HepG2 (cell line): Measurements from ENCODE around the gene TBC1D22A. TPM values are rescaled to one million over a fixed set of nuclear protein-coding genes. Genes with fewer than 3 reads are reported as not detected.

Source experiments
- ADNP ChIP-seq: sonication (generic); formaldehyde crosslinking; IDR thresholded peaks from 2 replicates; pipeline ENCODE4 v1.4.0; 2020; ENCODE audit warnings: missing genetic modification reagents
- ATAD3A ChIP-seq: sonication (generic); formaldehyde crosslinking; IDR thresholded peaks from 2 replicates; pipeline ENCODE4 v1.4.0; 2020; ENCODE audit warnings: missing genetic modification reagents
- CSRNP2 ChIP-seq: sonication (generic); formaldehyde crosslinking; conservative IDR thresholded peaks from 2 replicates; pipeline ENCODE4 v1.8.0; 2022; ENCODE audit warnings: low read depth, missing genetic modification reagents
- E2F1 ChIP-seq: sonication (generic); formaldehyde crosslinking; IDR thresholded peaks from 2 replicates; pipeline ENCODE4 v1.5.0; 2020; ENCODE audit warnings: missing genetic modification reagents
- ISX ChIP-seq: sonication (generic); formaldehyde crosslinking; conservative IDR thresholded peaks from 2 replicates; pipeline ENCODE4 v1.5.0; 2020; ENCODE audit warnings: missing genetic modification reagents
- KAT2B ChIP-seq: fragments of 150-350 bp; IDR thresholded peaks from 2 replicates; pipeline ENCODE4 v1.6.1; 2014; ENCODE audit warnings: low read depth, low read length, borderline replicate concordance
- KDM3A ChIP-seq: IDR thresholded peaks from 2 replicates; pipeline ENCODE4 v1.6.1; 2018; ENCODE audit warnings: low read depth, missing compliant biosample characterization
- LBX2 ChIP-seq: sonication (generic); formaldehyde crosslinking; IDR thresholded peaks from 2 replicates; pipeline ENCODE4 v1.5.0; 2020; ENCODE audit warnings: missing genetic modification reagents, mild to moderate bottlenecking, borderline replicate concordance
- LRRFIP1 ChIP-seq: sonication (generic); formaldehyde crosslinking; conservative IDR thresholded peaks from 2 replicates; pipeline ENCODE4 v1.4.0; 2020; ENCODE audit warnings: missing genetic modification reagents
- MAFF ChIP-seq: IDR thresholded peaks from 2 replicates; pipeline ENCODE4 v1.6.1; 2011; ENCODE audit warnings: low read depth, low read length, improper control_type of control experiment
- MEIS1 ChIP-seq: sonication (generic); formaldehyde crosslinking; IDR thresholded peaks from 2 replicates; pipeline ENCODE4 v1.9.0; 2021; ENCODE audit warnings: mild to moderate bottlenecking, missing genetic modification reagents, moderate library complexity, borderline replicate concordance
- SMYD3 ChIP-seq: sonication (generic); formaldehyde crosslinking; IDR thresholded peaks from 2 replicates; pipeline ENCODE4 v1.8.1; 2023; ENCODE audit warnings: mild to moderate bottlenecking, missing genetic modification reagents
- TBL1XR1 ChIP-seq: fragments of 150-350 bp; IDR thresholded peaks from 2 replicates; pipeline ENCODE4 v1.6.1; 2014; ENCODE audit warnings: borderline replicate concordance, low read length; ENCODE audit not compliant: partially characterized antibody
- TOPORS ChIP-seq: sonication (generic); formaldehyde crosslinking; IDR thresholded peaks from 2 replicates; pipeline ENCODE4 v1.8.0; 2023; ENCODE audit warnings: mild to moderate bottlenecking, missing genetic modification reagents
- ZBTB2 ChIP-seq: sonication (generic); formaldehyde crosslinking; IDR thresholded peaks from 2 replicates; pipeline ENCODE4 v1.8.0; 2022; ENCODE audit warnings: low read depth, missing genetic modification reagents
- ZBTB21 ChIP-seq: sonication (generic); formaldehyde crosslinking; IDR thresholded peaks from 2 replicates; pipeline ENCODE4 v1.4.0; 2020; ENCODE audit warnings: missing genetic modification reagents
- ZMYM2 ChIP-seq: sonication (generic); formaldehyde crosslinking; IDR thresholded peaks from 2 replicates; pipeline ENCODE4 v1.8.0; 2022; ENCODE audit warnings: mild to moderate bottlenecking, missing genetic modification reagents
- ZNF160 ChIP-seq: sonication (generic); formaldehyde crosslinking; IDR thresholded peaks from 2 replicates; pipeline ENCODE4 v1.8.0; 2022; ENCODE audit warnings: mild to moderate bottlenecking, inconsistent platforms, missing genetic modification reagents
- ZNF468 ChIP-seq: sonication (generic); formaldehyde crosslinking; IDR thresholded peaks from 2 replicates; pipeline ENCODE4 v1.8.0; 2022; ENCODE audit warnings: mild to moderate bottlenecking, moderate library complexity, missing genetic modification reagents
- ZNF619 ChIP-seq: sonication (generic); formaldehyde crosslinking; IDR thresholded peaks from 2 replicates; pipeline ENCODE4 v1.4.0; 2020; ENCODE audit warnings: mild to moderate bottlenecking, missing genetic modification reagents
- ZNF713 ChIP-seq: sonication (generic); formaldehyde crosslinking; IDR thresholded peaks from 2 replicates; pipeline ENCODE4 v1.4.0; 2020; ENCODE audit warnings: mild to moderate bottlenecking, missing genetic modification reagents
- ZNF816 ChIP-seq: sonication (generic); formaldehyde crosslinking; IDR thresholded peaks from 2 replicates; pipeline ENCODE4 v1.8.0; 2022; ENCODE audit warnings: missing genetic modification reagents, mild to moderate bottlenecking, borderline replicate concordance
- polyA plus RNA-seq, 8 experiments: library from polyadenylated mRNA; depleted of rRNA in 3 of 8; stranded (reverse) in 7 of 8; unstranded in 1 of 8; fragments of >200 nt; fragmentation: Illumina TruSeq in 4 of 8; extraction: Trizol in 4 of 8; gene quantifications; 2 replicates each; pipeline versions ENCODE4 v1.2.1 to v1.2.3, GENCODE V29; 2011 to 2016; ENCODE audit warnings: low read depth in 4 of 8, missing spikeins in 1 of 8, mixed read lengths in 1 of 8; ENCODE audit not compliant: insufficient read depth in 1 of 8
- total RNA-seq, 5 experiments: library from RNA; depleted of rRNA; stranded (reverse); fragments of >200 nt; fragmentation: Illumina TruSeq; extraction: Trizol; gene quantifications; 2 replicates each; pipeline ENCODE4 v1.2.3, GENCODE V29; 2016; ENCODE audit warnings: low read depth in 1 of 5

TBC1D22A gene
- total and polyA plus RNA-seq, 2 of the 13 experiments (the other 11 are each of a cell fraction or from before 2014, with no cell fraction given), result 17.3 to 18.0 TPM

- TF ChIP-seq KAT2B, result no peak
- TF ChIP-seq ISX, result 0 out of 2 replicates have a peak, but pooled peaks have one; percentile 78
- TF ChIP-seq ZBTB21 (CRISPR knock-in tag), result no peak
- TF ChIP-seq ATAD3A (CRISPR knock-in tag), result no peak
- TF ChIP-seq MAFF, result no peak
- no peak for TF ChIP-seq CSRNP2 (CRISPR knock-in tag)
- TF ChIP-seq E2F1 (CRISPR knock-in tag), result no peak
- TF ChIP-seq ADNP (CRISPR knock-in tag), result no peak
- TF ChIP-seq ZMYM2 (CRISPR knock-in tag), result peak; percentile 84; the same call in 1 of the 2 replicates
- no peak for TF ChIP-seq ZNF713 (CRISPR knock-in tag)
- TF ChIP-seq TOPORS, result 0 out of 2 replicates have a peak, but pooled peaks have one; percentile 24
- peak; percentile 34; the same call in 1 of the 2 replicates for TF ChIP-seq SMYD3 (CRISPR knock-in tag)
- TF ChIP-seq ZNF160 (CRISPR knock-in tag), result 0 out of 2 replicates have a peak, but pooled peaks have one; percentile 19
- TF ChIP-seq LRRFIP1, result no peak
- TF ChIP-seq KDM3A, result 0 out of 2 replicates have a peak, but pooled peaks have one; percentile 28
- TF ChIP-seq MEIS1 (CRISPR knock-in tag), result peak; percentile 97
- peak; percentile 84 for TF ChIP-seq TBL1XR1
- TF ChIP-seq ZBTB2, result no peak
- no peak for TF ChIP-seq LBX2 (CRISPR knock-in tag)
- peak; percentile 71; the same call in 1 of the 2 replicates for TF ChIP-seq ZNF816 (CRISPR knock-in tag)
- no peak; the same call in 1 of the 2 replicates for TF ChIP-seq ZNF468
- no peak; the same call in 1 of the 2 replicates for TF ChIP-seq ZNF619 (CRISPR knock-in tag)
These were observed 173.3 kb downstream of the TBC1D22A start (continued) for GRCh38 chr22:46935506-46936377.
